DMS79 (cell line): Measurements from ENCODE around the gene KCNQ1.
A peak's percentile ranks its signal among the peaks of the same experiment; 100 is the strongest.

Source experiments
- DNase-seq: peaks from one replicate; lab custom pipeline; 2025; lab: John Stamatoyannopoulos, UW

Gene KCNQ1

GRCh38 chr11:2777871-2778629 is 333.2 kb downstream of the KCNQ1 start:
- DNase-seq, result peak; percentile 41

GRCh38 chr11:2778630-2779498 is 334.1 kb downstream of the KCNQ1 start:
- DNase-seq, result peak; percentile 62

GRCh38 chr11:2779499-2779980 is 334.7 kb downstream of the KCNQ1 start:
- DNase-seq, result no peak

GRCh38 chr11:2779981-2780849 is 335.4 kb downstream of the KCNQ1 start:
- no peak for DNase-seq

GRCh38 chr11:2780850-2781407 is 336.1 kb downstream of the KCNQ1 start:
- DNase-seq, result no peak

GRCh38 chr11:2781408-2782274 is 336.8 kb downstream of the KCNQ1 start:
- DNase-seq, result no peak

- DNase-seq, result no peak
These were observed 338.0 kb downstream of the KCNQ1 start for GRCh38 chr11:2782769-2783168.

- DNase-seq, result no peak
These were observed 338.8 kb downstream of the KCNQ1 start for GRCh38 chr11:2783536-2784082.

GRCh38 chr11:2787816-2788167 is 343.0 kb downstream of the KCNQ1 start:
- no peak for DNase-seq

- DNase-seq, result no peak
These were observed 343.6 kb downstream of the KCNQ1 start for GRCh38 chr11:2788168-2789071.

- no peak for DNase-seq
These were observed 344.5 kb downstream of the KCNQ1 start for GRCh38 chr11:2789331-2789730.

- DNase-seq, result no peak
These were observed 345.2 kb downstream of the KCNQ1 start for GRCh38 chr11:2789791-2790567.

- DNase-seq, result no peak
These were observed 345.7 kb downstream of the KCNQ1 start for GRCh38 chr11:2790568-2790921.

- no peak for DNase-seq
These were observed 346.3 kb downstream of the KCNQ1 start for GRCh38 chr11:2791139-2791520.

- peak; percentile 11 for DNase-seq
These were observed 346.9 kb downstream of the KCNQ1 start for GRCh38 chr11:2791521-2792380.

- DNase-seq, result no peak
These were observed 347.8 kb downstream of the KCNQ1 start for GRCh38 chr11:2792381-2793250.

- DNase-seq, result no peak
These were observed 348.9 kb downstream of the KCNQ1 start for GRCh38 chr11:2793701-2794045.
